Measurements from ENCODE around the gene MKRN2.

The MKRN2 gene, protein sequence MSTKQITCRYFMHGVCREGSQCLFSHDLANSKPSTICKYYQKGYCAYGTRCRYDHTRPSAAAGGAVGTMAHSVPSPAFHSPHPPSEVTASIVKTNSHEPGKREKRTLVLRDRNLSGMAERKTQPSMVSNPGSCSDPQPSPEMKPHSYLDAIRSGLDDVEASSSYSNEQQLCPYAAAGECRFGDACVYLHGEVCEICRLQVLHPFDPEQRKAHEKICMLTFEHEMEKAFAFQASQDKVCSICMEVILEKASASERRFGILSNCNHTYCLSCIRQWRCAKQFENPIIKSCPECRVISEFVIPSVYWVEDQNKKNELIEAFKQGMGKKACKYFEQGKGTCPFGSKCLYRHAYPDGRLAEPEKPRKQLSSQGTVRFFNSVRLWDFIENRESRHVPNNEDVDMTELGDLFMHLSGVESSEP

GRCh38 chr3:12556690-12557472, at the start of gene MKRN2:
MKRN2 (plus strand) TSS chr3:12557087; CDS start chr3:12557151, 64 bp downstream.
- DNase-seq (ENCODE audit: low read depth), result peak; percentile 76
- no peak for TF ChIP-seq CTCF (conservative IDR thresholded peaks at IDR 0.05; ENCODE audit: control insufficient read depth, insufficient read depth, low read depth, low read length)
- peak within 1 kb of the TSS; percentile 74 for H3K4me3 ChIP-seq (ENCODE audit: control insufficient read depth, low read depth, low read length)

DNA sequence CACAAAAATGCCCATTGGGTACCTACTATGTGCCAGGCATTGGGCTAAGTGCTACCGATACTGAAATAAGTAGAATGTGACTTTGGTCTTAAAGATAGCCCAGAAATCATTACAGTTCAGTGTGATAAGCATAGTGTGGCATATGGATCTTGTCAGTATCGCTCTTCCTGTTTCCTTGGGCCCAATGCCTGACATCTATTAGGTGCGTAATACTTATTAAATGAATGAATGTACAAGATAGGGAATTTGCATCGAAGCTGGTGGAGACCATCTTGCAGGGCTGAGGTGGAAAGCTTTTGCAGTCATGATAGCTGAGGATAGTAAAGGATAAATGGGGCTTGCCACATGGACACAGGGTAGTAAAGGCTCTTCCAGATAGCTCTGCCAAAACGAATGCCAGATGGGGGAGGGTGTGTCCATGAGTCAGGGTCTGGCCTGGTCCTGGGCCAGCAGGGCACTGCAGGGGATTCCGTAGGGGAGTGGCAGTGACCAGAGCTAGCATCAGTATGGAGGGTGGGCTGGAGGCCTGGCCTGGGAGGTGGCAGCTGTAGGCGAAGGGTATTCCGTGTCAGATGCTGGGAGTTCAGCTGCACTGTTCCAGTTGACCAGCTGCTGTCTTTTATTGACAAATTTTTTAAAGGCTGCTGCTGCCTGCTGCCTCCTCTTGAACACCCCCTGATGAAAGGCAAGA, 49.2 kb upstream of the MKRN2 start:
- peak overlapping the region; percentile 28 for H3K4me3 ChIP-seq (ENCODE audit: control insufficient read depth, low read depth, low read length)
- DNase-seq (ENCODE audit: low read depth), result peak; percentile 94

DNA sequence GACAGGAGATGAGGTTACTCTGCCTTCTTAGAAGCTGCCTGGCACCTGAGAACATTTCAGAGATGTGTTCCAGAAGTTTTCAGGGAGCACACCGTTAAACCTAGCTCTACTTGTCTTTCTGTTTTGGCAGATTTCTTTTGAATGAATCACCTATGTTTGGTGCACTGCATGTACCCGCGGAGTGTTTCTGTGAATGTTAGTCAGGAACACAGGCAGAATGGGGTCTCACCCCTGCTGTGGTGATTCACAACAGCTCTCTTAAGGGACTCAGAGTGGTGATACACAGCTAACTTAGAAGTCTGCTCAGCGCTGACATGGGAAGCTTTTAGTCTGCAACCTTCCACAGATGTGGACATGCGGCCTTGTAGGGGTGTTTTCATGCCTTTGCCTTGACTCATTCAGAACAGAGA, 48.6 kb upstream of the MKRN2 start:
- no peak for TF ChIP-seq CTCF (conservative IDR thresholded peaks at IDR 0.05; ENCODE audit: control insufficient read depth, insufficient read depth, low read depth, low read length)
- peak; percentile 100 for DNase-seq (ENCODE audit: low read depth)
- peak overlapping the region; percentile 28 for H3K4me3 ChIP-seq (ENCODE audit: control insufficient read depth, low read depth, low read length)

More for the DNA sequence above, 49.2 kb upstream of the MKRN2 start:
- TF ChIP-seq CTCF (conservative IDR thresholded peaks at IDR 0.05; ENCODE audit: control insufficient read depth, insufficient read depth, low read depth, low read length), result no peak

- no peak overlapping the region for H3K4me3 ChIP-seq (ENCODE audit: control insufficient read depth, low read depth, low read length)
- DNase-seq (ENCODE audit: low read depth), result no peak
- no peak for TF ChIP-seq CTCF (conservative IDR thresholded peaks at IDR 0.05; ENCODE audit: control insufficient read depth, insufficient read depth, low read depth, low read length)
Measured at GRCh38 chr3:12509466-12509865, 47.4 kb upstream of the MKRN2 start.

GRCh38 chr3:12512534-12513118, 44.3 kb upstream of the MKRN2 start:
- no peak for TF ChIP-seq CTCF (conservative IDR thresholded peaks at IDR 0.05; ENCODE audit: control insufficient read depth, insufficient read depth, low read depth, low read length)
- DNase-seq (ENCODE audit: low read depth), result no peak
- H3K4me3 ChIP-seq (ENCODE audit: control insufficient read depth, low read depth, low read length), result no peak overlapping the region

Data from fibroblast of mammary gland (primary cell).